Endothelial cell of umbilical vein (primary cell): ENCODE results near the gene STAT5B.

Experiments
- EZH2 ChIP-seq: IDR thresholded peaks from 2 replicates; pipeline ENCODE4 v1.6.1; 2012; ENCODE audit warnings: borderline replicate concordance, low read depth, mild to moderate bottlenecking, moderate library complexity, low read length, inconsistent platforms; ENCODE audit not compliant: severe bottlenecking
- TF ChIP-seq, protein P1 (sequence below), 2 donors: IDR thresholded peaks; 1 replicate in 1 of 2; 2 replicates in 1 of 2; pipeline ENCODE4 v1.5.1; 2011; ENCODE audit warnings: low read length in 2 of 2, mild to moderate bottlenecking in 2 of 2, moderate library complexity in 2 of 2, control low read depth in 1 of 2, inconsistent platforms in 1 of 2, low read depth in 1 of 2; ENCODE audit not compliant: insufficient read depth in 1 of 2; ENCODE audit errors: extremely low read depth in 1 of 2
- TF ChIP-seq, protein P2 (sequence below): IDR thresholded peaks from 2 replicates; pipeline ENCODE4 v1.6.1; 2011; ENCODE audit not compliant: insufficient read depth, insufficient read length

GRCh38 chr17:42271779-42272035, 4.5 kb downstream of the STAT5B start:
- TF ChIP-seq, protein P1, sequence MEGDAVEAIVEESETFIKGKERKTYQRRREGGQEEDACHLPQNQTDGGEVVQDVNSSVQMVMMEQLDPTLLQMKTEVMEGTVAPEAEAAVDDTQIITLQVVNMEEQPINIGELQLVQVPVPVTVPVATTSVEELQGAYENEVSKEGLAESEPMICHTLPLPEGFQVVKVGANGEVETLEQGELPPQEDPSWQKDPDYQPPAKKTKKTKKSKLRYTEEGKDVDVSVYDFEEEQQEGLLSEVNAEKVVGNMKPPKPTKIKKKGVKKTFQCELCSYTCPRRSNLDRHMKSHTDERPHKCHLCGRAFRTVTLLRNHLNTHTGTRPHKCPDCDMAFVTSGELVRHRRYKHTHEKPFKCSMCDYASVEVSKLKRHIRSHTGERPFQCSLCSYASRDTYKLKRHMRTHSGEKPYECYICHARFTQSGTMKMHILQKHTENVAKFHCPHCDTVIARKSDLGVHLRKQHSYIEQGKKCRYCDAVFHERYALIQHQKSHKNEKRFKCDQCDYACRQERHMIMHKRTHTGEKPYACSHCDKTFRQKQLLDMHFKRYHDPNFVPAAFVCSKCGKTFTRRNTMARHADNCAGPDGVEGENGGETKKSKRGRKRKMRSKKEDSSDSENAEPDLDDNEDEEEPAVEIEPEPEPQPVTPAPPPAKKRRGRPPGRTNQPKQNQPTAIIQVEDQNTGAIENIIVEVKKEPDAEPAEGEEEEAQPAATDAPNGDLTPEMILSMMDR (IDR thresholded peaks at IDR 0.05; ENCODE audit: extremely low read depth in 1 of 2, insufficient read depth in 1 of 2, low read depth in 1 of 2, low read length in 2 of 2) = no peak
- TF ChIP-seq EZH2 = no peak
- TF ChIP-seq, protein P2, sequence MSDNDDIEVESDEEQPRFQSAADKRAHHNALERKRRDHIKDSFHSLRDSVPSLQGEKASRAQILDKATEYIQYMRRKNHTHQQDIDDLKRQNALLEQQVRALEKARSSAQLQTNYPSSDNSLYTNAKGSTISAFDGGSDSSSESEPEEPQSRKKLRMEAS = no peak
